CD14-positive monocyte (primary cell): Measurements from ENCODE around the gene THSD8. TPM values are rescaled to one million over a fixed set of nuclear protein-coding genes. Genes with fewer than 3 reads are reported as not detected.

ENCODE experiments used
- DNase-seq, 3 donors: peaks; one replicate each; pipeline ENCODE4 v3.0.0-alpha.2; 2011 to 2022
- H2AFZ ChIP-seq: 2 replicates; pipeline ENCODE4 v1.6.0; 2012; ENCODE audit warnings: mild to moderate bottlenecking, low read depth, low read length, inconsistent platforms; ENCODE audit not compliant: insufficient read depth, poor library complexity, severe bottlenecking
- H3K27ac ChIP-seq, 2 donors: 1 replicate in 1 of 2; 2 replicates in 1 of 2; pipeline ENCODE4 v1.5.1; 2012 to 2013; ENCODE audit warnings: low read length in 2 of 2, control low read depth in 1 of 2, inconsistent platforms in 1 of 2, low read depth in 1 of 2, mild to moderate bottlenecking in 1 of 2
- H3K27me3 ChIP-seq, 2 donors: one replicate each; pipeline versions ENCODE4 v1.6.0 to v1.6.1; 2011 to 2013; ENCODE audit warnings: low read length in 2 of 2; ENCODE audit not compliant: control insufficient read depth in 2 of 2, insufficient read depth in 2 of 2
- H3K36me3 ChIP-seq, 2 donors: replicated peaks in 1 of 2; 1 replicate in 1 of 2; 2 replicates in 1 of 2; pipeline versions ENCODE4 v1.5.1 to v1.6.1; 2012 to 2013; ENCODE audit warnings: low read length in 2 of 2, control low read depth in 1 of 2, inconsistent platforms in 1 of 2, mild to moderate bottlenecking in 1 of 2; ENCODE audit not compliant: insufficient read depth in 2 of 2, control insufficient read depth in 1 of 2
- H3K4me1 ChIP-seq, 2 donors: 1 replicate in 1 of 2; 2 replicates in 1 of 2; pipeline versions ENCODE4 v1.5.1 to v1.6.1; 2012 to 2013; ENCODE audit warnings: low read length in 2 of 2, control low read depth in 1 of 2, inconsistent platforms in 1 of 2, mild to moderate bottlenecking in 1 of 2, moderate library complexity in 1 of 2; ENCODE audit not compliant: insufficient read depth in 2 of 2, control insufficient read depth in 1 of 2
- H3K4me2 ChIP-seq: replicated peaks from 2 replicates; pipeline ENCODE3; 2012; ENCODE audit warnings: low read length, moderate library complexity, mild to moderate bottlenecking; ENCODE audit not compliant: poor library complexity, severe bottlenecking; ENCODE audit errors: extremely low read depth
- H3K4me3 ChIP-seq, 3 experiments: fragments of 200-600 bp in 1 of 3; sonication (generic) in 1 of 3; replicated peaks in 1 of 3; 1 replicate in 2 of 3; 2 replicates in 1 of 3; pipeline ENCODE4 v1.5.1; 2011 to 2013; ENCODE audit warnings: low read length in 3 of 3, mild to moderate bottlenecking in 3 of 3, control low read depth in 2 of 3, low read depth in 2 of 3, inconsistent platforms in 1 of 3, moderate library complexity in 1 of 3
- H3K79me2 ChIP-seq: 2 replicates; pipeline ENCODE4 v1.6.0; 2012; ENCODE audit warnings: mild to moderate bottlenecking, control low read depth, inconsistent platforms, low read length, moderate library complexity; ENCODE audit not compliant: insufficient read depth
- H3K9ac ChIP-seq: 2 replicates; pipeline ENCODE4 v1.6.0; 2017; ENCODE audit warnings: low read length, mild to moderate bottlenecking; ENCODE audit not compliant: insufficient read depth, poor library complexity, severe bottlenecking
- H3K9me3 ChIP-seq, 2 donors: replicated peaks in 1 of 2; 1 replicate in 1 of 2; 2 replicates in 1 of 2; pipeline versions ENCODE4 v1.5.1 to v1.6.1; 2012 to 2013; ENCODE audit warnings: low read length in 2 of 2, control low read depth in 1 of 2; ENCODE audit not compliant: control insufficient read depth in 1 of 2, insufficient read depth in 1 of 2
- H4K20me1 ChIP-seq: 2 replicates; pipeline ENCODE4 v1.6.0; 2012; ENCODE audit warnings: mild to moderate bottlenecking, low read length, control low read depth, moderate library complexity; ENCODE audit not compliant: insufficient read depth
- H3K27ac Mint-ChIP-seq, 7 donors: one replicate each; pipeline ENCODE4 v1.8.0; 2020; ENCODE audit warnings: mild to moderate bottlenecking in 7 of 7, mixed read lengths in 7 of 7, moderate library complexity in 6 of 7, inconsistent platforms in 2 of 7
- H3K27me3 Mint-ChIP-seq, 3 donors: one replicate each; pipeline ENCODE4 v1.8.0; 2021 to 2022; ENCODE audit warnings: low read depth in 3 of 3, mild to moderate bottlenecking in 3 of 3, mixed read lengths in 3 of 3, moderate library complexity in 3 of 3, inconsistent platforms in 1 of 3
- H3K36me3 Mint-ChIP-seq, 2 donors: one replicate each; pipeline ENCODE4 v1.8.0; 2020; ENCODE audit warnings: mixed read lengths in 2 of 2, inconsistent platforms in 1 of 2, mild to moderate bottlenecking in 1 of 2
- H3K4me1 Mint-ChIP-seq: one replicate; pipeline ENCODE4 v1.8.0; 2020; ENCODE audit warnings: mild to moderate bottlenecking, mixed read lengths
- H3K4me3 Mint-ChIP-seq, 2 donors: one replicate each; pipeline ENCODE4 v1.8.0; 2020; ENCODE audit warnings: mild to moderate bottlenecking in 2 of 2, mixed read lengths in 2 of 2, moderate library complexity in 1 of 2
- H3K9me3 Mint-ChIP-seq, 7 donors: one replicate each; pipeline ENCODE4 v1.8.0; 2020 to 2022; ENCODE audit warnings: mixed read lengths in 7 of 7, mild to moderate bottlenecking in 6 of 7, moderate library complexity in 6 of 7, inconsistent platforms in 2 of 7
- WGBS: methylation state at CpG from one replicate; pipeline ENCODE4 v1.1.5; 2013; ENCODE audit warnings: missing lambda C conversion rate; ENCODE audit not compliant: insufficient coverage; 5-methylcytosine and 5-hydroxymethylcytosine counted together
- intact Hi-C, 2 donors: fragments of 100-400 bp; cut with micrococcal nuclease; formaldehyde crosslinking; loops; one replicate each; pipeline versions ENCODE4 v1.15.0 to v1.15.1; 2023
- polyA plus RNA-seq, 3 donors: library from polyadenylated mRNA; depleted of rRNA in 1 of 3; unstranded in 2 of 3; stranded (reverse) in 1 of 3; fragments of 300-500 nt in 2 of 3; fragments of >200 nt in 1 of 3; fragmentation: Illumina TruSeq in 2 of 3; gene quantifications; 1 replicate in 2 of 3; 2 replicates in 1 of 3; pipeline ENCODE4 v1.2.3, GENCODE V29; 2012 to 2021
- TF ChIP-seq, protein P1 (sequence below): fragments of 200-600 bp; IDR thresholded peaks from one replicate; pipeline ENCODE4 v1.8.0; 2022; ENCODE audit warnings: antibody characterized with exemption, mild to moderate bottlenecking

THSD8 gene
- polyA plus RNA-seq, 3 donors: 4.0 TPM; not detected in 2

DNA sequence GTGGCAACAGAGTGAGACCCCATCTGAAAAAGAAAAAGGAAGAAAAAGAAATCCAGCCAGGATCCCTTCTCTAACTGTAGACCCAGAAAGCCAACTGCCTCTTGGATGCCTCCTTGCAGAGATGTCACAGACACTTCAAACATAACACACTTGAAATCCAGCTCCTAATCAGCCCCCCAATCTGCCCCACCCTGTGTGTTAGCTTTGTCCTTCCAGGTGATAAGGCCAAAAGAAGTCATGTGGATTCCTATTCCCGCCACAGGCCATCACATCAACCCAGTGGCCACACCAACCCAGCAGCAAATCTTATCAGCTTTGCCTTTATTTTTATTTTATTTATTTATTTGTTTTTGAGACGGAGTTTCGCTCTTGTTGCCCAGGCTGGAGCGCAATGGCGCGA, 42.2 kb upstream of the THSD8 start:
- intact Hi-C loops: loop anchor here in 1 of 2 donors (5.0 kb wide), 2 partner anchors 38 to 88 kb away; no protein-coding TSS in a partner anchor
- Histone ChIP-seq H2AFZ (no peak overlapping the region), H3K4me1 (peaks cover 4 to 8% of the 10 kb centered on the region in 2 donors), H4K20me1 (no peaks in the 10 kb centered on the region), H3K27ac (no peak overlapping the region), H3K4me2 (no peak overlapping the region), H3K79me2 (no peaks in the 10 kb centered on the region), H3K27me3 (peaks cover 0 to 4% of the 10 kb centered on the region in 2 donors), H3K4me3 (no peak overlapping the region), H3K36me3 (no peaks in the 10 kb centered on the region), H3K9me3 (peaks cover 0 to 5% of the 10 kb centered on the region in 2 donors), H3K9ac (no peak overlapping the region)
- TF ChIP-seq, protein P1, sequence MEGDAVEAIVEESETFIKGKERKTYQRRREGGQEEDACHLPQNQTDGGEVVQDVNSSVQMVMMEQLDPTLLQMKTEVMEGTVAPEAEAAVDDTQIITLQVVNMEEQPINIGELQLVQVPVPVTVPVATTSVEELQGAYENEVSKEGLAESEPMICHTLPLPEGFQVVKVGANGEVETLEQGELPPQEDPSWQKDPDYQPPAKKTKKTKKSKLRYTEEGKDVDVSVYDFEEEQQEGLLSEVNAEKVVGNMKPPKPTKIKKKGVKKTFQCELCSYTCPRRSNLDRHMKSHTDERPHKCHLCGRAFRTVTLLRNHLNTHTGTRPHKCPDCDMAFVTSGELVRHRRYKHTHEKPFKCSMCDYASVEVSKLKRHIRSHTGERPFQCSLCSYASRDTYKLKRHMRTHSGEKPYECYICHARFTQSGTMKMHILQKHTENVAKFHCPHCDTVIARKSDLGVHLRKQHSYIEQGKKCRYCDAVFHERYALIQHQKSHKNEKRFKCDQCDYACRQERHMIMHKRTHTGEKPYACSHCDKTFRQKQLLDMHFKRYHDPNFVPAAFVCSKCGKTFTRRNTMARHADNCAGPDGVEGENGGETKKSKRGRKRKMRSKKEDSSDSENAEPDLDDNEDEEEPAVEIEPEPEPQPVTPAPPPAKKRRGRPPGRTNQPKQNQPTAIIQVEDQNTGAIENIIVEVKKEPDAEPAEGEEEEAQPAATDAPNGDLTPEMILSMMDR: no peak
- no peak for DNase-seq
- no CpG with 5 or more reads among the region's 6 CpGs for WGBS
- H3K4me1 Mint-ChIP-seq: peaks cover 12% of the 10 kb centered on the region
- H3K27me3 Mint-ChIP-seq: peaks cover 7 to 12% (median 11%) of the 10 kb centered on the region in 3 donors
- H3K36me3 Mint-ChIP-seq: peaks cover 17 to 25% of the 10 kb centered on the region in 2 donors
- H3K27ac Mint-ChIP-seq: no peak overlapping the region
- no peak overlapping the region for H3K4me3 Mint-ChIP-seq
- H3K9me3 Mint-ChIP-seq: peaks cover 0 to 5% (median 0%) of the 10 kb centered on the region in 7 donors

DNA sequence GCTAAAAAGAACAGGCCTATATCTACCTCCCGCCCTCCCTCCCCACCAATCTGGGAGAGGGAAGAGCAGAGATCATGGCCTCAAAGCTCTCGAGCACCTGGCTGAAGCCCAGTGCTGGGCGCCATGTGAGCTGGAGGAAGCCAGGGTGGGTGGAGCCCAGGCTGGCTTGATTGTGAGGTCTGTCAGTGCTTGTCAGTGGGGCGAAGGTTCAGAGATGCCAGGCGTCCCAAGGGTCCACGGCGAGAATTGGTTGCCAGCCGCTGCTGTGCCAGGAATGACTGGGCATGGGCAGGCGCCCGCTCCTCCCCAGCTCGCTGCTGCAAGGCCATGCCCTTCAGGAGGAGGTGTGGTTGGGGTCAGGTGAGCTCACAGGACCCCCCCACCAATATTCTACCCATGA, 38.8 kb upstream of the THSD8 start:
- no peak for DNase-seq
- no peaks in the 10 kb centered on the region for H3K36me3 ChIP-seq
- H3K4me3 Mint-ChIP-seq: no peak overlapping the region
- peaks cover 0 to 5% of the 10 kb centered on the region in 2 donors for H3K9me3 ChIP-seq
- no peaks in the 10 kb centered on the region for H4K20me1 ChIP-seq
- H3K27me3 ChIP-seq: peaks cover 0 to under 1% of the 10 kb centered on the region in 2 donors
- no peaks in the 10 kb centered on the region for H3K79me2 ChIP-seq
- H3K36me3 Mint-ChIP-seq: peaks cover 32 to 46% of the 10 kb centered on the region in 2 donors
- H3K4me1 ChIP-seq: peaks cover 0 to 6% of the 10 kb centered on the region in 2 donors
- TF ChIP-seq, protein P1: no peak
- H3K4me2 ChIP-seq: no peak overlapping the region
- no peak overlapping the region for H2AFZ ChIP-seq
- H3K9me3 Mint-ChIP-seq: peaks cover 0 to 5% (median 0%) of the 10 kb centered on the region in 7 donors
- 92% methylated on average over 2 of the region's 11 CpGs for WGBS
- peaks cover 0 to 9% (median 6%) of the 10 kb centered on the region in 3 donors for H3K27me3 Mint-ChIP-seq
- intact Hi-C loops: loop anchor here in 1 of 2 donors (5.0 kb wide), 2 partner anchors 34 to 84 kb away; no protein-coding TSS in a partner anchor
- H3K9ac ChIP-seq: no peak overlapping the region
- H3K4me3 ChIP-seq: no peak overlapping the region
- peaks cover 10% of the 10 kb centered on the region for H3K4me1 Mint-ChIP-seq
- no peak overlapping the region for H3K27ac ChIP-seq
- H3K27ac Mint-ChIP-seq: peak overlapping the region in 1 of 7 donors; percentile 50
